GM12875 (cell line): Measurements from ENCODE around the gene CD99L2.

Experiments
- H3K4me3 ChIP-seq: one replicate; pipeline ENCODE4 v1.5.1; 2011; ENCODE audit warnings: low read depth, low read length, control low read depth
- TF ChIP-seq, protein P1 (sequence below): IDR thresholded peaks from 2 replicates; pipeline ENCODE4 v1.5.1; 2011; ENCODE audit warnings: low read depth, mild to moderate bottlenecking, control low read depth, inconsistent platforms, low read length, moderate library complexity, borderline replicate concordance; ENCODE audit not compliant: insufficient read depth

The CD99L2 gene

DNA sequence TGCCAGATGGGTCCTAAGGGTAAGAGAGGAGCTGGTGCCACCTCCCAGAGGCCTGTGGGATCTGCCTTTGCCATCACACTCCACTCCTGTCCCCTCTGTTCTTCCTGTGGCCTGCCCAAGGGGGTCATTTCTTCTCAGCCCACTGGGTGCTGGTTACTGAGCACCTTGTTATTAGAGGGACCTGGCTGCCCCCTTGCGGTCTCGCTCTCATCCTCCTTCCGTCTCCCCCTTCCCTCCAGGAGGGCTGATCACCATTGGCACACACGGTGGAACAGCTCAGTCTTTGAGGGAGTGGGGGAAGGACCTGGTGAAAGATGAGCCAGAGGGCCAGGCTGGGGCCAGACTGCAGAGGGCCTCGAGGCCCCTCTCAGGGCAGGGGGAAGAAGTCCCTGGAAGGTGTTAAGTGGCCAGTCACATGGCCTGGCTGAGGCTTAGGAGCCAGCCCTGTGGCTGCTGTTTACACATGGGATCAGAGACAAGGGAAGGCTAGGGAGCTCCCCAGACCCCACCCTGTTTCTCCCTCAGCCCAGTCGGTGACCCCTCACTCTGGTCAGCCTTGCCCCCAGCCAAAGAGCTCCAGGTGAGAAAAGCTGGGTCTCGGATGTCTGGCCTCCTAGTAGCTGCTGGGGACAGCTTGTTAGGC is 137.2 kb downstream of the CD99L2 start:
- TF ChIP-seq, protein P1, sequence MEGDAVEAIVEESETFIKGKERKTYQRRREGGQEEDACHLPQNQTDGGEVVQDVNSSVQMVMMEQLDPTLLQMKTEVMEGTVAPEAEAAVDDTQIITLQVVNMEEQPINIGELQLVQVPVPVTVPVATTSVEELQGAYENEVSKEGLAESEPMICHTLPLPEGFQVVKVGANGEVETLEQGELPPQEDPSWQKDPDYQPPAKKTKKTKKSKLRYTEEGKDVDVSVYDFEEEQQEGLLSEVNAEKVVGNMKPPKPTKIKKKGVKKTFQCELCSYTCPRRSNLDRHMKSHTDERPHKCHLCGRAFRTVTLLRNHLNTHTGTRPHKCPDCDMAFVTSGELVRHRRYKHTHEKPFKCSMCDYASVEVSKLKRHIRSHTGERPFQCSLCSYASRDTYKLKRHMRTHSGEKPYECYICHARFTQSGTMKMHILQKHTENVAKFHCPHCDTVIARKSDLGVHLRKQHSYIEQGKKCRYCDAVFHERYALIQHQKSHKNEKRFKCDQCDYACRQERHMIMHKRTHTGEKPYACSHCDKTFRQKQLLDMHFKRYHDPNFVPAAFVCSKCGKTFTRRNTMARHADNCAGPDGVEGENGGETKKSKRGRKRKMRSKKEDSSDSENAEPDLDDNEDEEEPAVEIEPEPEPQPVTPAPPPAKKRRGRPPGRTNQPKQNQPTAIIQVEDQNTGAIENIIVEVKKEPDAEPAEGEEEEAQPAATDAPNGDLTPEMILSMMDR = no peak
- no peak overlapping the region for H3K4me3 ChIP-seq

DNA sequence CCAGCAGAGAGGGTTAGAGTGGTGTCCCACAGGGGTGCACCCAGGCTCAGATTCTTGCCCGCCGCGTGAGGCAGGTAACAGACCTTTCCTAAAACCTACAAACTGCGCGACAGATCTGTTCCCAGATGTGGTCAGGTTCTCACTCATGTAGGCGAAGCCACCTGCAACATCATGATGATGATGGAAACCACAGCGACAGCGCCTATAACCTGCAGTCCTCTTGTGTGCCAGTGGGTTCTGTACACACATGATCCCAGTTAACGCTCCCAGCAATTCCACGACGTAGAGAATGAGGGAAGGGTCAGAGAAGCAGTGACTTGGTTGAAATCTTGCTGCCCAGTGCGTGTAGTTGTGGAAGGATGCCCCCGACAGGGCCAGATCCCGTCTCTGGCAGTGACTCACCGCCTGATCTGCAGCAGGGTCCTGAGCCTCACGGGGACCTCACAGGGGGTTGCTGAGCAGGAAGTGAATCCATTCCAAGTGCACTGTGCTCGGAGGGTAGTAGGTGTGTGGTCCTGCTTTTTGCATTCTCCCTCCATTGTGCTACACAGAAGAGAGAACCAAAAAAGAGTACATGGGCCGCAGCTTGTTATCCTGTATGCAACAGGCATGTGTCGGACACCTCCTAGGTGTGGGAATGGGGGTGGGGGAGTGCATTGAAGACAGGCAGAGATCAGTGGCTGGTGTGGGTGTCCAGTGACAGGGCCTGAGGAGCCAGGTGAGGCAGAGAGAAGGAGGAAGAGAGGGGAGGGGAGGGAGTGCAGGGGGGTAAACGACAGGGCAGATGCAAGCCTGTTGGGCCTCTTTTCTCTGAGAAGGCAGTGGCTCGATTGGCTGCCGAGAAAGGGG is 138.7 kb downstream of the CD99L2 start:
- no peak overlapping the region for H3K4me3 ChIP-seq
- TF ChIP-seq, protein P1 = no peak

DNA sequence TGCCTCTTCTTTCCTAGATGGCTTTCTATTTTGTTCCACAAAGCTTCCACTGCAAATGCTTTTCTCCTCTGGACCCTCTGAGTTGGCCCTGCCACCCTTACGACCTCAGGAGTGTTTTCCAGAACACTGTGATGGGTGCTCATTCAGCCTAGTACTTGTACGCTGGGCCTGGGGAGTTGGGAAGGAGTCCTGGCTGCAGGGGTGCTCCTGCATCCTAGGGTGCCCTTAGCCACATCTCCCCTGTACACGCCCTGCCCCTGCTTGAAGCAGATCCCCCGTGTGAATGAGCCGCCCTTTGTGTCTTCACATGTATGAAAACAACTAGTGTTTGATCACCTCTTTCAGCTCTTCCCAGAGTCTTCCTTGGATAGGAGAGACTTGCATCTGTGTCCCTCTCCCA is 141.1 kb downstream of the CD99L2 start:
- TF ChIP-seq, protein P1 = no peak
- H3K4me3 ChIP-seq = no peak overlapping the region

DNA sequence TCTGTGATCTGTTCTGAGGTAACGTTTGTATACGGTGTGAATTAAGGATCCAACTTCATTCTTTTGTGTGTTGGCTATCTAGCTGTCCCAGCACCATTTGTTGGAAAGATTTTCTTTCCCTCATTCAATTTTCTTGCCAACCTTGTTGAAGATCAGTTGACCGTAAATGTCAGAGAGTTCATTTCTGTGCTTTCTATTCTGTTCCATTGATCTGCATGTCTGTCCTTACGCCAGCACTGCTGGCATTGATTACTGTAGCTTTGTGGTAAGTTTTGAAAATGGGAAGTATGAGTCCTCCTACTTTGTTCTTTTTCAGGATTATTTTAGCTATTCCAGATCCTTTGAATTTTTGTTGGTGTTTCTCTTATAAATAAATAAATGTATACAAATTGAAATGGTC is 144.5 kb downstream of the CD99L2 start:
- TF ChIP-seq, protein P1 = no peak

DNA sequence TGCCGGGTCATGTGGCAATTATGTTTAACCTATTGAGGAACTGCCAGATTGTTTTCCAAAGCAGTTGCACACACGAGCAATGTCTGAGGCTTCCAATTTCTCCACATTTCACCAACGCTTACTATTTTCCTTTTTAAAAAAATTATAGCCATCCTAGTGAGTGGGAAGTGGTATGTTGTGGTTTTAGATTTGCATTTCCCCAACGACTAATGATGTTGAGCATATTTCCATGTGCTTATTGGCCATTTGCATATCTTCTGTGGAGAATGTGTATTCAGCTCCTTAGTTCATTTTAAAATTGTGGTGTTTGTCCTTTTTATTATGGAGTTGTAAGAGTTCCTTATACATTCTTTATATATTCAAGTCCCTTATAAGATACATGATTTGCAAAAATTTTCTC is 145.1 kb downstream of the CD99L2 start:
- H3K4me3 ChIP-seq = no peak overlapping the region
- TF ChIP-seq, protein P1 = no peak

More for the DNA sequence above, 144.5 kb downstream of the CD99L2 start:
- H3K4me3 ChIP-seq = no peak overlapping the region

DNA sequence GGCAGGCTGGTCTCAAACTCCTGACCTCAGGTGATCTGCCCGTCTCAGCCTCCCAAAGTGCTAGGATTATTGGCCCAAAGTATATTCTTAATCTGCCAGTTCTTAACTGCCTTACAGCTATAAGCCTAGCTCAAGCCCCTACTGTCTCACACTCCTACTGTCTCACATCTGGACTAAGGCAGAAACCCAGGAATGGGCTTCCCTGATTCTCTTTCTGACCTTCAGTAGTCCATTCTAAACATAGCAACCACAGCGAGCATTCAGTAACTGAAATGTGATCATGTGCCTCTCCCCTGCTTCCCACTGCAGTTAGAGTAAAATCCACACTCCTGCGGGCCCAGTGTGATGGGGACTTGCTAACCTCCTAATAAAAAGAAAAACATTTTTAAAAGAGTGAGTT is 146.3 kb downstream of the CD99L2 start:
- TF ChIP-seq, protein P1 = no peak
- no peak overlapping the region for H3K4me3 ChIP-seq

DNA sequence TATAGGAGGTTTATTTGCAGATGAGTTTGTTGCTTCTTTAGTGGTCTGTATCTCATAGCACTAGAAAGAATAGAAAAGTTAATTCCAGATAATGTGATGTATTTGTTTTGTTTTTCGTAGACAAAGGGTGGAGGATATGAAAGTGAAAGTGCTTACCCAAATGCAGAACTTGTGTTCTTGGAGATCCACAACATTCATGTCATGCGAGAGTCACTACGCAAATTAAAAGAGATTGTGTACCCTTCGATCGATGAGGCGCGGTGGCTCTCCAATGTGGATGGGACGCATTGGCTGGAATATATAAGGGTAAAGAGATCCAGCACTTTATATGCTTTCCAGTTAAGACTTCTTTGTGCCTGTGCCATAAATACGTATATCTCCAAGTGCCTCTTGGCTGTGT is 162.0 kb downstream of the CD99L2 start:
- no peak overlapping the region for H3K4me3 ChIP-seq
- TF ChIP-seq, protein P1 = no peak
